Esophagus (tissue), 2 donors: ENCODE measurements around the gene TRIP11. TPM values are rescaled to one million over a fixed set of nuclear protein-coding genes. Genes with fewer than 3 reads are reported as not detected.
A peak's percentile ranks its signal among the peaks of the same experiment; 100 is the strongest.

ENCODE experiments used
- H3K27ac ChIP-seq, 2 donors: one replicate each; pipeline ENCODE4 v1.5.1; 2013; ENCODE audit warnings: low read depth in 2 of 2, mild to moderate bottlenecking in 2 of 2, inconsistent platforms in 1 of 2, low read length in 1 of 2, moderate library complexity in 1 of 2
- H3K27me3 ChIP-seq, 2 donors: one replicate each; pipeline ENCODE4 v1.6.1; 2013; ENCODE audit warnings: low read length in 2 of 2, control low read depth in 1 of 2, mild to moderate bottlenecking in 1 of 2; ENCODE audit not compliant: insufficient read depth in 2 of 2, control insufficient read depth in 1 of 2
- H3K36me3 ChIP-seq, 2 donors: one replicate each; pipeline ENCODE4 v1.6.1; 2013; ENCODE audit warnings: low read length in 1 of 2; ENCODE audit not compliant: control insufficient read depth in 2 of 2, insufficient read depth in 2 of 2
- H3K4me1 ChIP-seq, 2 donors: one replicate each; pipeline ENCODE4 v1.6.1; 2013; ENCODE audit warnings: low read length in 1 of 2; ENCODE audit not compliant: control insufficient read depth in 2 of 2, insufficient read depth in 2 of 2
- H3K4me3 ChIP-seq, 2 donors: one replicate each; pipeline ENCODE4 v1.5.1; 2013; ENCODE audit warnings: low read length in 2 of 2, mild to moderate bottlenecking in 2 of 2, low read depth in 1 of 2, moderate library complexity in 1 of 2
- H3K9me3 ChIP-seq, 2 donors: one replicate each; pipeline ENCODE4 v1.6.1; 2013; ENCODE audit warnings: mild to moderate bottlenecking in 2 of 2, low read depth in 1 of 2, low read length in 1 of 2, moderate library complexity in 1 of 2; ENCODE audit not compliant: control insufficient read depth in 2 of 2, insufficient read depth in 1 of 2
- WGBS, 2 donors: extraction: QIAGEN DNeasy Blood & Tissue Kit; methylation state at CpG; one replicate each; pipeline ENCODE4 v1.1.7; 2013; 5-methylcytosine and 5-hydroxymethylcytosine counted together
- polyA plus RNA-seq, 2 donors: library from polyadenylated mRNA; stranded (reverse); fragments of 200-250 nt; gene quantifications; one replicate each; pipeline ENCODE4 v1.2.3, GENCODE V29; 2013
- donor health status: healthy with polysubstance abuse.
- donor health status: Bipolar disorder and iron deficiency.

Gene TRIP11
- polyA plus RNA-seq, 2 donors, result 3.7 to 5.0 TPM

DNA sequence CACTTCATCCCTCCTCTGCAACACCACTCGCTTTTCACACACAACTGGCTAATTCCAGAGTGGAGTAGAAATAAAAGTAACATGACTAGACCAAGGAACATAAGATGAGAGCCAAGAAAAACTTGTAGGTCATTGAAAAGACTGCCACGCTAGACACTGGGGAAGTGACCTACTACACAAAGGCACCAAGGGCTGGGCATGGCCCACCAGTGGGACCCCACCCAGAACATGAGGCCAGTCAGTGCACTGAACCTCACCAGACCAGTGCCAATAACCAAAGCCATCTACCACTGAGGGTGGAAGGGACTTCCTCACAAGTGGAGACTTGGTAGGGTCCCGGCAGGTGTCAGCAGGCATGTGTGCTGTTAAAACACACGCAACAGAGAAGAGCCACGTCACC lies 112.1 kb downstream of the TRIP11 start:
- no peaks in the 10 kb centered on the region for H3K36me3 ChIP-seq
- 82 to 86% methylated on average over 5 of the region's 5 CpGs for WGBS, 2 donors
- H3K9me3 ChIP-seq, result no peaks in the 10 kb centered on the region
- H3K27me3 ChIP-seq, result no peaks in the 10 kb centered on the region
- no peak overlapping the region for H3K4me3 ChIP-seq
- no peaks in the 10 kb centered on the region for H3K4me1 ChIP-seq
- H3K27ac ChIP-seq, result no peak overlapping the region

GRCh38 chr14:91927191-91927590 lies 112.7 kb downstream of the TRIP11 start:
- Histone ChIP-seq H3K36me3 (no peaks in the 10 kb centered on the region), H3K27ac (no peak overlapping the region), H3K27me3 (no peaks in the 10 kb centered on the region), H3K4me1 (no peaks in the 10 kb centered on the region), H3K4me3 (no peak overlapping the region), H3K9me3 (no peaks in the 10 kb centered on the region)
- 79 to 82% methylated on average over 3 of the region's 3 CpGs for WGBS, 2 donors

DNA sequence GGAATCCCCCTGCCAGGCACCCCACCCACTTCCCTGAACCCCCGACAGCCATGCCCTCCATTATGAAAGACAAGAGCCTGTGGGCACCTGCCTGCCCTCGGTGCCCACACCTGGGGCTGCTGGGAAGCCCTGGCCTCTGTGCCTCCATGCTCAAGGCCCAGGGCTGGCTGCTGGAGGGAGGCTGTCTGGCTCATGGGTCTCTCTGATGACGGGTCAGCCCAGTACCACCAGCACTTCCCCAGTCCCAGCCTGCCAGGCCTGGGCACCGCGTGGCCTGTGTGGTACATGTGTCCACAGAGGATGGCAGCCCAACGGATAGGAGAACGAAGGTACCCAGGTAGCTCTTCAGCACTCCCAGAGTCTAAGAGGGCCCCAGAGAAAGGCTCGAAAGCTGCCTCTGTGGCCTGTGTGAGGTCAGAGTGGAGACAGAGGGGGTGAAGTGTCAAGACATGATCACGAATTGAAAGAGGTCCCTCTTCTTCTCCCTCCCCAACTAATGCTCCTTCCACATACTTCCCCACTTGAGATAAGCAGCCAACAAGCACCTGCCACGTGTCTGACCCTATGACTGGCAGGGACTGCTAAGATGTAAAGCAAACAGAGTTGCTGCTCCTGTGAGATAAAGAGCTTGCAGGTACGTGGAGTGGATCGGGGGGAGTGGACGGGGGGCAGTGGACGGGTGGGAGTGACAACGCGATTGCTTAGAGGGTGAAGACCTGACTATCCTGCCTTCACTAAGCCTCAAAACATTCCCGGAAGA lies 113.5 kb downstream of the TRIP11 start:
- H3K27me3 ChIP-seq, result no peaks in the 10 kb centered on the region
- H3K27ac ChIP-seq, result no peak overlapping the region
- H3K9me3 ChIP-seq, result no peaks in the 10 kb centered on the region
- no peak overlapping the region for H3K4me3 ChIP-seq
- no peaks in the 10 kb centered on the region for H3K36me3 ChIP-seq
- peaks cover 0 to 2% of the 10 kb centered on the region in 2 donors for H3K4me1 ChIP-seq
- WGBS, 2 donors, result 82 to 84% methylated on average over 17 of the region's 17 CpGs

DNA sequence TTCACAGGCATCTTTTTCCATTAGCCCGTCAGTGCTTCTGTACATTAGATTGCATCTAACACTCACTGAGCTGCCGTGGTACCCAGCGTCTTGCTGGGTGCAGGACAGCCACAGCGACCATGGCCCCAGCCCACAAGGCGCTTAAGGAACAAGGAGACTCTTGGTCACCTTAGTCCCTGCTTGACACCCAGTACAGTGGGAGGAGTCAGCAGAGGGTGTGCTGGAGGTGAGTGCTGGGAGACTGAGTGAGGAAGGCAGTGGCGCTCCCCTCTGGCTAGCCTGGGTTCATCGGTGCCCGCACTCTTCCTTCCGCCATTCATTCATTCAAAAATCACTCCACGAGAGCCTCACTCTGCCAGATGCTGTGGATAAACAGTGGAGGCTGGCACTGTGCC lies 114.1 kb downstream of the TRIP11 start:
- Histone ChIP-seq H3K27ac (no peak overlapping the region), H3K4me3 (no peak overlapping the region), H3K36me3 (no peaks in the 10 kb centered on the region), H3K4me1 (peaks cover 0 to 2% of the 10 kb centered on the region in 2 donors), H3K9me3 (no peaks in the 10 kb centered on the region), H3K27me3 (no peaks in the 10 kb centered on the region)
- 92% methylated on average over 10 of the region's 10 CpGs for WGBS, 2 donors

DNA sequence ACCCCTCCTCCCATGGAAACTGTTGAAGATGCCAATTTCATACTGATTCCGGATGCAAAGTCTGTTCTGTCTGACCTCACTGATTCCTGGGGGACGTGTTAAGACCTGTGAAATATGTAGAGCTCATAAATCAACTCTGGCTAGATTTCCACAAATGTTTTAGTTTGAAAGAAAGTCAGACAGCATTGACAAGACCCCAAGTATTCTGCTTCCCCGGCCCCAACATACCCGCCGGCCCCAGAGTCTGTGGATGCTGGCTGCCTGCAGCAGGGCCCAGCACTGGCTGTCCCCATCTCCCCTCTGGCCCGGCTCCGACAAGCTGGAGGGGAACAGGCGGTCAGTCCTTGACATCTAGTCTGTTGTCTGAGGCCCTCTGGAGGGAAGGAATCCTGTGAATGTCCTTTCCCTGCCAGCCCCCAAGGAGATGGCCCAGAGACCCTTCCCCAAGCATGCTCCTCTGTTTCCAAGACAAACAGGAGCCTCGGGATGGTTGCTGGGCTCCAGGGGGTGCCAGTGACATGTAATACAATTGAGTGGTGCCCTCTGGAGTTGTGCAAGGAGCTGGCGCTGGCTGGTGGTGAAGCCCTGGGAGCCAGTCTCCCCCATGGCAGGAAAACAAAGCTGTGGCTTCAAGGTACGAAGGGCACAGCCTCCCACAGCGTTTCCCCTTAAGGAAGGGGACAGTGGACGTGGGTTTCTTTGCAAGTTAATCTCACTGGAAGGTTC lies 114.7 kb downstream of the TRIP11 start:
- Histone ChIP-seq H3K9me3 (no peaks in the 10 kb centered on the region), H3K36me3 (no peaks in the 10 kb centered on the region), H3K4me3 (no peak overlapping the region), H3K27ac (no peak overlapping the region), H3K4me1 (peaks cover 0 to 2% of the 10 kb centered on the region in 2 donors), H3K27me3 (no peaks in the 10 kb centered on the region)
- WGBS, 2 donors, result 52 to 62% methylated on average over 13 of the region's 13 CpGs

DNA sequence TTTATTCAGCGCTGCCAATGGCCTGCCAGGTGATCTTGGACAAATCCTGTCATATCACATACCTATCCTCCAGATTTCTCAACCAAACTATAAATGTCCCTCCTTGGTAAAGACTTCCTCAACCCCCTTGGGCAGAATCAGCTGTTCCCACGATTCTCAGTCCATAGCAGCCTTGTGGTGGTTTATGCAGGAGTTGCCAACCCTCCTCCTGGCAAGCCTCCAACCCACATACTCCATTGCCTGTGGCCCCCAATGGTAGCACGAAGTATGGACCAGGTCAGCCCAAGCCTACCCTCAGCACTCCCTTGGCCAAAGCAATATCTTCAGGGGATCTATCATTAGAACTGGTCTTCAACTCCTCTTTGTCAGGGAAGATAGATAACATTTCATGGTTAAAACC lies 119.3 kb downstream of the TRIP11 start:
- Histone ChIP-seq H3K27me3 (no peaks in the 10 kb centered on the region), H3K36me3 (no peaks in the 10 kb centered on the region), H3K27ac (no peak overlapping the region), H3K9me3 (peaks cover 0 to 2% of the 10 kb centered on the region in 2 donors), H3K4me1 (peaks cover 0 to 2% of the 10 kb centered on the region in 2 donors), H3K4me3 (no peak overlapping the region)
- 72% methylated on average over 3 of the region's 3 CpGs for WGBS, 2 donors

GRCh38 chr14:91919814-91920213 lies 120.0 kb downstream of the TRIP11 start:
- Histone ChIP-seq H3K27me3 (no peaks in the 10 kb centered on the region), H3K36me3 (no peaks in the 10 kb centered on the region), H3K27ac (peak overlapping the region in 1 of 2 donors; percentile 20), H3K9me3 (peaks cover 0 to 2% of the 10 kb centered on the region in 2 donors), H3K4me1 (peaks cover 0 to 2% of the 10 kb centered on the region in 2 donors), H3K4me3 (no peak overlapping the region)
- 48 to 49% methylated on average over 4 of the region's 4 CpGs for WGBS, 2 donors

DNA sequence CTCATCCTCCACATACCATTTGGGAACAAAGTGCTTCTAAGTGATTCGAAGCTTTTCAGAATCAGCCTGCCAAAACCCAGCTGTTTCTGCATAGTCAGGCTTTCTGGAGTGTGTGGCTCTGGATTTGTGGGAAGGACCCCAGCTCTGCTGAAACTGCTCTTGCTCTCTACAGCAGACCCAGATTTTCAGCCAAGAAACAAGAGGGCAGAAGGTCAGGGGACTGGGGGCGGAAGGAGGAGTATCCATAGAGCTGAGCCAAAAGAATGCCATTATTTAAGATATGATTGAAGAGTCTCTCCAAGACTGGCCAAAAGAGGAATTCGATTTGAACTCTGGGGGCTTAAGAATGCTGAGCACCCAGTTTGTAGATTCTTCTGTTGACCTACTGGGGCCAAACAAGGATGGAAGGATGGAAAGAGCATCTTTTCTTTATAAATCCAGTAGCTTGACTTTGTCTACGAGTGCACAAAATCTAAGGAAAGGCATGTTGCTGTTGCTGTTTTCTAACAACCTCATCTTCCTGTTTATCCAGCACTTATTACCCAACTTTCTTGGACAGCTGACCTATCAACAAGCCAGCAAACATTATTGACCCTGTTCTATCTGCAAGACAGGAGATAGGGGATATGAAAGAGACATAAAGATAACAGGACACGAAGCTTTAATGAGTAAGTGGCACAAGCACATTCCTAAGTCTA lies 121.5 kb downstream of the TRIP11 start:
- Histone ChIP-seq H3K4me3 (no peak overlapping the region), H3K27me3 (no peaks in the 10 kb centered on the region), H3K9me3 (peaks cover 0 to 2% of the 10 kb centered on the region in 2 donors), H3K36me3 (no peaks in the 10 kb centered on the region), H3K4me1 (peaks cover 0 to 2% of the 10 kb centered on the region in 2 donors), H3K27ac (peak overlapping the region in 1 of 2 donors; percentile 2)
- WGBS, 2 donors, result 62% methylated on average over 5 of the region's 5 CpGs
